WTC11 (cell line): ENCODE data around the gene CEBPA.

Experiments used
- ELF4 ChIP-seq: sonication (generic); formaldehyde crosslinking; IDR thresholded peaks from 2 replicates; pipeline ENCODE4 v1.8.1; 2022; ENCODE audit warnings: low read depth, mild to moderate bottlenecking, moderate library complexity, missing genetic modification reagents
- IRF2 ChIP-seq: sonication (generic); formaldehyde crosslinking; IDR thresholded peaks from 2 replicates; pipeline ENCODE4 v1.8.0; 2022; ENCODE audit warnings: low read depth, missing genetic modification reagents, borderline replicate concordance
- JAZF1 ChIP-seq: fragments of 250-450 bp; sonication (Bioruptor Pico); IDR thresholded peaks from 2 replicates; pipeline ENCODE4 v1.9.0; 2021; ENCODE audit warnings: moderate library complexity, mild to moderate bottlenecking, inconsistent platforms
- MYBL2 ChIP-seq: sonication (generic); formaldehyde crosslinking; IDR thresholded peaks from 2 replicates; pipeline ENCODE4 v1.8.1; 2023; ENCODE audit warnings: mild to moderate bottlenecking, moderate library complexity, missing genetic modification reagents
- NR3C1 ChIP-seq: sonication (generic); formaldehyde crosslinking; conservative IDR thresholded peaks from 2 replicates; pipeline ENCODE4 v1.8.1; 2023; ENCODE audit warnings: low read depth, mild to moderate bottlenecking, missing genetic modification reagents
- ZNF263 ChIP-seq: sonication (generic); formaldehyde crosslinking; IDR thresholded peaks from 2 replicates; pipeline ENCODE4 v1.8.1; 2022; ENCODE audit warnings: low read depth, mild to moderate bottlenecking, moderate library complexity, missing genetic modification reagents
- TF ChIP-seq, protein P1 (sequence below): sonication (generic); formaldehyde crosslinking; IDR thresholded peaks from 2 replicates; pipeline ENCODE4 v1.8.1; 2023; ENCODE audit warnings: mild to moderate bottlenecking, missing genetic modification reagents, moderate library complexity
- TF ChIP-seq, protein P2 (sequence below): fragments of 200-600 bp; IDR thresholded peaks from 2 replicates; pipeline ENCODE4 v1.8.0; 2022; ENCODE audit warnings: antibody characterized with exemption
- TF ChIP-seq, protein P3 (sequence below): sonication (generic); formaldehyde crosslinking; IDR thresholded peaks from 2 replicates; pipeline ENCODE4 v1.8.0; 2022; ENCODE audit warnings: mild to moderate bottlenecking, missing genetic modification reagents
- TF ChIP-seq, protein P4 (sequence below): sonication (generic); formaldehyde crosslinking; IDR thresholded peaks from 2 replicates; pipeline ENCODE4 v1.8.0; 2022; ENCODE audit warnings: missing genetic modification reagents

DNA sequence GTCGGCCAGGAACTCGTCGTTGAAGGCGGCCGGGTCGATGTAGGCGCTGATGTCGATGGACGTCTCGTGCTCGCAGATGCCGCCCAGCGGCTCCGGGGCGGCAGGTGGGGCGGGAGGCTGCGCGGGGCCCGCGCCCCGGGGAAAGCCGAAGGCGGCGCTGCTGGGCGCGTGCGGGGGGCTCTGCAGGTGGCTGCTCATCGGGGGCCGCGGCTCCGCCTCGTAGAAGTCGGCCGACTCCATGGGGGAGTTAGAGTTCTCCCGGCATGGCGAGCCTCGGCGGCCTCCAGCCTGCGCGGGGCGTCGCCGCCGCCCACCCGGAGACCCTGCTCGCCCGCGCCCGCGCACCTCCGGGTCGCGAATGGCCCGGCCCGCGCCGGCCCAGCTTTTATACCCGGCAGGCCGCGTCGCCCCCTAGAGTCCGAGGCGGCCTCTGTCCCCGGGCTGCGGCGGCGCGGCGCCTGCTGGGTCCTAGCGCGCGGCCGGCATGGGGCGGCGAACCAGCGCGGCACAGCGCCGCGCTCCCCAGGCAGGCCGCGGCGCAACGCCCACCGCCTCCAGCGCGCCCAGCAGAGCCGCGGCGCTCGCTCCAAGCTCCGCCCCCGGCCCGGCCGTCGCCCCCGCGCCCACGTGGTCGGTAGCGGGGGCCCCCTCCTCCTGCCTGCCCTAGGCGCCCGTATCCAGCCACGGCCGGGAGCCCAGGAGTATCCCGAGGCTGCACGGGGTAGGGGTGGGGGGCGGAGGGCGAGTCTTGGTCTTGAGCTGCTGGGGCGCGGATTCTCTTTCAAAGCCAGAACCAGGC lies at the start of gene CEBPA:
- TF ChIP-seq, protein P1, sequence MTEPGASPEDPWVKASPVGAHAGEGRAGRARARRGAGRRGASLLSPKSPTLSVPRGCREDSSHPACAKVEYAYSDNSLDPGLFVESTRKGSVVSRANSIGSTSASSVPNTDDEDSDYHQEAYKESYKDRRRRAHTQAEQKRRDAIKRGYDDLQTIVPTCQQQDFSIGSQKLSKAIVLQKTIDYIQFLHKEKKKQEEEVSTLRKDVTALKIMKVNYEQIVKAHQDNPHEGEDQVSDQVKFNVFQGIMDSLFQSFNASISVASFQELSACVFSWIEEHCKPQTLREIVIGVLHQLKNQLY (CRISPR knock-in tag) = no peak
- 0 out of 2 replicates have a peak, but pooled peaks have one; percentile 8 for TF ChIP-seq ELF4 (CRISPR knock-in tag)
- TF ChIP-seq NR3C1 (CRISPR knock-in tag) = no peak
- TF ChIP-seq MYBL2 (CRISPR knock-in tag) = 0 out of 2 replicates have a peak, but pooled peaks have one; percentile 52
- TF ChIP-seq, protein P2, sequence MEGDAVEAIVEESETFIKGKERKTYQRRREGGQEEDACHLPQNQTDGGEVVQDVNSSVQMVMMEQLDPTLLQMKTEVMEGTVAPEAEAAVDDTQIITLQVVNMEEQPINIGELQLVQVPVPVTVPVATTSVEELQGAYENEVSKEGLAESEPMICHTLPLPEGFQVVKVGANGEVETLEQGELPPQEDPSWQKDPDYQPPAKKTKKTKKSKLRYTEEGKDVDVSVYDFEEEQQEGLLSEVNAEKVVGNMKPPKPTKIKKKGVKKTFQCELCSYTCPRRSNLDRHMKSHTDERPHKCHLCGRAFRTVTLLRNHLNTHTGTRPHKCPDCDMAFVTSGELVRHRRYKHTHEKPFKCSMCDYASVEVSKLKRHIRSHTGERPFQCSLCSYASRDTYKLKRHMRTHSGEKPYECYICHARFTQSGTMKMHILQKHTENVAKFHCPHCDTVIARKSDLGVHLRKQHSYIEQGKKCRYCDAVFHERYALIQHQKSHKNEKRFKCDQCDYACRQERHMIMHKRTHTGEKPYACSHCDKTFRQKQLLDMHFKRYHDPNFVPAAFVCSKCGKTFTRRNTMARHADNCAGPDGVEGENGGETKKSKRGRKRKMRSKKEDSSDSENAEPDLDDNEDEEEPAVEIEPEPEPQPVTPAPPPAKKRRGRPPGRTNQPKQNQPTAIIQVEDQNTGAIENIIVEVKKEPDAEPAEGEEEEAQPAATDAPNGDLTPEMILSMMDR = no peak
- no peak for TF ChIP-seq IRF2 (CRISPR knock-in tag)
- TF ChIP-seq, protein P3, sequence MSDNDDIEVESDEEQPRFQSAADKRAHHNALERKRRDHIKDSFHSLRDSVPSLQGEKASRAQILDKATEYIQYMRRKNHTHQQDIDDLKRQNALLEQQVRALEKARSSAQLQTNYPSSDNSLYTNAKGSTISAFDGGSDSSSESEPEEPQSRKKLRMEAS (CRISPR knock-in tag) = no peak; the same call in none of the 2 replicates
- TF ChIP-seq, protein P4, sequence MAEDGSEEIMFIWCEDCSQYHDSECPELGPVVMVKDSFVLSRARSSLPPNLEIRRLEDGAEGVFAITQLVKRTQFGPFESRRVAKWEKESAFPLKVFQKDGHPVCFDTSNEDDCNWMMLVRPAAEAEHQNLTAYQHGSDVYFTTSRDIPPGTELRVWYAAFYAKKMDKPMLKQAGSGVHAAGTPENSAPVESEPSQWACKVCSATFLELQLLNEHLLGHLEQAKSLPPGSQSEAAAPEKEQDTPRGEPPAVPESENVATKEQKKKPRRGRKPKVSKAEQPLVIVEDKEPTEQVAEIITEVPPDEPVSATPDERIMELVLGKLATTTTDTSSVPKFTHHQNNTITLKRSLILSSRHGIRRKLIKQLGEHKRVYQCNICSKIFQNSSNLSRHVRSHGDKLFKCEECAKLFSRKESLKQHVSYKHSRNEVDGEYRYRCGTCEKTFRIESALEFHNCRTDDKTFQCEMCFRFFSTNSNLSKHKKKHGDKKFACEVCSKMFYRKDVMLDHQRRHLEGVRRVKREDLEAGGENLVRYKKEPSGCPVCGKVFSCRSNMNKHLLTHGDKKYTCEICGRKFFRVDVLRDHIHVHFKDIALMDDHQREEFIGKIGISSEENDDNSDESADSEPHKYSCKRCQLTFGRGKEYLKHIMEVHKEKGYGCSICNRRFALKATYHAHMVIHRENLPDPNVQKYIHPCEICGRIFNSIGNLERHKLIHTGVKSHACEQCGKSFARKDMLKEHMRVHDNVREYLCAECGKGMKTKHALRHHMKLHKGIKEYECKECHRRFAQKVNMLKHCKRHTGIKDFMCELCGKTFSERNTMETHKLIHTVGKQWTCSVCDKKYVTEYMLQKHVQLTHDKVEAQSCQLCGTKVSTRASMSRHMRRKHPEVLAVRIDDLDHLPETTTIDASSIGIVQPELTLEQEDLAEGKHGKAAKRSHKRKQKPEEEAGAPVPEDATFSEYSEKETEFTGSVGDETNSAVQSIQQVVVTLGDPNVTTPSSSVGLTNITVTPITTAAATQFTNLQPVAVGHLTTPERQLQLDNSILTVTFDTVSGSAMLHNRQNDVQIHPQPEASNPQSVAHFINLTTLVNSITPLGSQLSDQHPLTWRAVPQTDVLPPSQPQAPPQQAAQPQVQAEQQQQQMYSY (CRISPR knock-in tag) = no peak
- no peak for TF ChIP-seq ZNF263 (CRISPR knock-in tag)
- TF ChIP-seq JAZF1 = no peak
